ENCODE data around the gene IDE. TPM values are rescaled to one million over a fixed set of nuclear protein-coding genes. Genes with fewer than 3 reads are reported as not detected.

The IDE gene
- total and polyA plus RNA-seq, 2 of the 13 experiments (the other 11 are each of a cell fraction or from before 2014, with no cell fraction given) = 16.1 to 52.1 TPM

- TF ChIP-seq AHDC1 (CRISPR knock-in tag; IDR thresholded peaks at IDR 0.05; ENCODE audit: borderline replicate concordance) = no peak
- TF ChIP-seq ZNF639 (CRISPR knock-in tag; conservative IDR thresholded peaks at IDR 0.05) = no peak
- TF ChIP-seq MED1 (CRISPR knock-in tag; IDR thresholded peaks at IDR 0.05) = no peak
- TF ChIP-seq ZNF503 (CRISPR knock-in tag; IDR thresholded peaks at IDR 0.05) = no peak
- TF ChIP-seq NR3C1 (CRISPR knock-in tag; IDR thresholded peaks at IDR 0.05) = no peak
- TF ChIP-seq ZMYM2 (CRISPR knock-in tag; IDR thresholded peaks at IDR 0.05) = no peak
These were observed 20.0 kb upstream of the IDE start (continued) for GRCh38 chr10:92593619-92594588.

All from HepG2 (cell line).